Lower leg skin (tissue), 4 donors: Measurements from ENCODE around the gene SERPINC1. TPM values are rescaled to one million over a fixed set of nuclear protein-coding genes. Genes with fewer than 3 reads are reported as not detected.

Experiments
- DNase-seq, 2 donors: peaks; one replicate each; pipeline ENCODE4 v3.0.0-alpha.2; 2019; ENCODE audit warnings: low spot score in 2 of 2
- H3K4me3 ChIP-seq: fragments of 200-600 bp; sonication (generic); 2 replicates; pipeline ENCODE4 v1.5.1; 2017; ENCODE audit warnings: mild to moderate bottlenecking, low read depth; ENCODE audit not compliant: poor library complexity, severe bottlenecking
- POLR2A ChIP-seq, 2 donors: fragments of 450-650 bp; IDR thresholded peaks; one replicate each; pipeline ENCODE4 v1.6.1; 2016 to 2017; ENCODE audit warnings: antibody characterized with exemption in 2 of 2, mild to moderate bottlenecking in 1 of 2, moderate library complexity in 1 of 2
- WGBS, 2 donors: methylation state at CpG; one replicate each; pipeline ENCODE4 v1.1.5; 2018; 5-methylcytosine and 5-hydroxymethylcytosine counted together
- intact Hi-C: fragments of 100-400 bp; cut with DNase I; formaldehyde crosslinking; loops from one replicate; pipeline ENCODE4 v1.15.0; 2023; ENCODE audit warnings: low total_unique reads
- total RNA-seq, 4 donors: library from RNA; depleted of rRNA; stranded (reverse); fragments of >200 nt; gene quantifications; one replicate each; pipeline ENCODE4 v1.1.0, GENCODE V29; 2016
- TF ChIP-seq, protein P1 (sequence below), 3 donors: fragments of 450-650 bp; IDR thresholded peaks; one replicate each; pipeline ENCODE4 v1.5.1; 2016; ENCODE audit warnings: antibody characterized with exemption in 3 of 3, mild to moderate bottlenecking in 3 of 3, moderate library complexity in 2 of 3

The SERPINC1 gene
- total RNA-seq, 4 donors from 2014 or later: not detected

DNA sequence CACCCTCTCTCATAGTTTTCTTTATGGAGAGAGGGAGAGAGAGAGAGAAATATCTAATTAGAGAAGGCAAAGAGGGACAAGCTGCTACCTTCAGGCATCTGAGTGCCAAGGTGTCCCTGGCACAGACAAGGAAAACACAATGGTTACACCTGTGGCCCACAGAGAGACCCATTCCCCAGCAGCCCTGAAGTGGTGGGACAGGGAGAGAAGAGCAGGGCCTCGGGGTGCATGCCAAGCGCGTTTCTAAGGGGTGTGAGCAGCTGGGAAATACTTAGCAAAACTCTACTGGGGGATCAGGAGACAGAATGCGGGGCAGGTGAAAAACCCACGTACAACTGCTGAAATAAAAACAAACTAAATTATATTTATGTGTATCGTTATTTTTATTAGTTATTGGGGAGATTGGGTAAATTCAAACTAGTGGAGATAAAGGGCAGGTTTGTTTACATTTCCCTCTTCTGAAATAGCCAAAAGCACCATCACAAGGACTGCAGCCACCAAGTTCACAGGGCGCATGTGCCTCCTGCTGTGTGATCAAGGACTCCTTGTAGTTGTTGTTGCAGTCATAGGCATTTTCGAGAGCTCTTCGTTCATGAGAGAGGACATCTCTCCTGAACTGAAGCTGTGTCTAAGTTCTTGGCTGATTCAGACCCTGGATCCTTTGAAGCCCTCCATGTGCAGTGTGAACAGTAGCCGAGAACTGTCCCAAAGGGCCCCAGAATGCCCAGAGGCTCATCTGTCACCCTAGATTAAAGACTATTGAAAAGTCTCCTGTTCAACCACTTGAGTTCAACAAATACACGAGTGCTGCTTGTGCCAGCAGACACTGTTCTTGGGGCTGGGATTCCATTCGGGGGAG lies 737 bp upstream of the SERPINC1 start:
- 83 to 86% methylated on average over 12 of the region's 12 CpGs for WGBS, 2 donors
- no peak overlapping the region for H3K4me3 ChIP-seq
- no peak for DNase-seq
- TF ChIP-seq POLR2A (IDR thresholded peaks at IDR 0.05): no peak
- TF ChIP-seq, protein P1, sequence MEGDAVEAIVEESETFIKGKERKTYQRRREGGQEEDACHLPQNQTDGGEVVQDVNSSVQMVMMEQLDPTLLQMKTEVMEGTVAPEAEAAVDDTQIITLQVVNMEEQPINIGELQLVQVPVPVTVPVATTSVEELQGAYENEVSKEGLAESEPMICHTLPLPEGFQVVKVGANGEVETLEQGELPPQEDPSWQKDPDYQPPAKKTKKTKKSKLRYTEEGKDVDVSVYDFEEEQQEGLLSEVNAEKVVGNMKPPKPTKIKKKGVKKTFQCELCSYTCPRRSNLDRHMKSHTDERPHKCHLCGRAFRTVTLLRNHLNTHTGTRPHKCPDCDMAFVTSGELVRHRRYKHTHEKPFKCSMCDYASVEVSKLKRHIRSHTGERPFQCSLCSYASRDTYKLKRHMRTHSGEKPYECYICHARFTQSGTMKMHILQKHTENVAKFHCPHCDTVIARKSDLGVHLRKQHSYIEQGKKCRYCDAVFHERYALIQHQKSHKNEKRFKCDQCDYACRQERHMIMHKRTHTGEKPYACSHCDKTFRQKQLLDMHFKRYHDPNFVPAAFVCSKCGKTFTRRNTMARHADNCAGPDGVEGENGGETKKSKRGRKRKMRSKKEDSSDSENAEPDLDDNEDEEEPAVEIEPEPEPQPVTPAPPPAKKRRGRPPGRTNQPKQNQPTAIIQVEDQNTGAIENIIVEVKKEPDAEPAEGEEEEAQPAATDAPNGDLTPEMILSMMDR (IDR thresholded peaks at IDR 0.05): no peak
- intact Hi-C loops: no loop called here

DNA sequence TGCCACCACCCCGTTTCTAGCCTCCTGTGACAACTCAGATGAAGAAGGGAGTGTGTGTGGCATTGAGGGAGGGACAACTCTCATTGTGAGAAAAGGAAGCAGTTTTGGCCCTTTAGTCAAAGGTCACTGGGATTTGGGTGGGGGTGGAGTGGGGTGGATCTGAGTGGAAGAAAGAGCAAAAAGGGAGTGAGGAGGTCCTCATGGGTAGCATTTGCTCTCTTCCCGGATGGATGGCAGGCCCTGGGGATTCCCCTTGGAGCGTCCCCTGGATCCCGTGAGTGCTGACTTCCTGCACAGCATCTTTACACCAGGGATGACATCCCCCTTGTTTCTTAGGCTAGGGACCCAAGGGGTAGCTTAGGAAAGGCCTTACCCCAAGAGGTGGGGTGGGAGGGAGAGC lies 460 bp downstream of the SERPINC1 start:
- TF ChIP-seq POLR2A (IDR thresholded peaks at IDR 0.05): no peak
- TF ChIP-seq, protein P1 (IDR thresholded peaks at IDR 0.05): no peak
- WGBS, 2 donors: 81 to 83% methylated on average over 4 of the region's 4 CpGs

DNA sequence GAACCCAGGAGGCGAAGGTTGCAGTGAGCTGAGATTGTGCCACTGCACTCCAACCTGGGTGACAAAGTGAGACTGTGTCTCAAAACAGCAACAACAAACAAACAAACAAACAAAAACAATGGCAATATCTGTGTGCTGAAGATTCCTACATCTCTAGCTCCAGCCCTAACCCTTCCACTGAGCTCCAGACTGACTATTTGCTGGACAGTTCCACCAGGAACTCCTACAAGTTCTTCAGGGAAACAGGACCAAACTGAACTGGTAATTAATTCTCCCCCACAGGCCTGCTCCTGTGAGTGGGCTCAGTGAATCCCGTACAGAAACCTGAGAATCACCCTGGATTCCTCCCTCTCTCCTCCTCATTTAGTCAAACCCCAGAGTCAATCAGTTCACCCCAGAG lies 1.5 kb downstream of the SERPINC1 start:
- TF ChIP-seq, protein P1 (IDR thresholded peaks at IDR 0.05): no peak
- no peak for TF ChIP-seq POLR2A (IDR thresholded peaks at IDR 0.05)
- DNase-seq: no peak
- 71 to 86% methylated on average over 2 of the region's 2 CpGs for WGBS, 2 donors
- intact Hi-C loops: no loop called here
- H3K4me3 ChIP-seq: no peak overlapping the region

More for the DNA sequence above, 460 bp downstream of the SERPINC1 start:
- intact Hi-C loops: no loop called here
- no peak overlapping the region for H3K4me3 ChIP-seq
- no peak for DNase-seq

DNA sequence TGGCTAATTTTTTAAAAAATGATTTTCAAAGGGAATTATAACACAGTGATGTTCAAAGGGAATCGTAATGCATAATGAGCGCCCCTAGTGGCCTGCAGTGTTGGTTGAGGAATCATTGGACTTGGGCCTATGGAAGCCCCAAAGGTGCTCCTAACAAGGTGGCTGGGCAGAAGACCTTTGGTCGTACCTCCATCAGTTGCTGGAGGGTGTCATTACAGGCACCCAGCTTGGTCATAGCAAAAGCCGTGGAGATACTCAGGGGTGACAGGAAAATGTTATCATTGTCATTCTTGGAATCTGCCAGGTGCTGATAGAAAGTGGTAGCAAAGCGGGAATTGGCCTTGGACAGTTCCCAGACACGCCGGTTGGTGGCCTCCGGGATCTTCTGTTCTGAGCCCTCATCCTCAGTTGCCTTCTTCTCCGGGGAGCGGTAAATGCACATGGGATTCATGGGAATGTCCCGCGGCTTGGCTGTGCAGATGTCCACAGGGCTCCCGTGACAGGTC lies 2.7 kb downstream of the SERPINC1 start:
- intact Hi-C loops: no loop called here
- DNase-seq: no peak
- TF ChIP-seq, protein P1 (IDR thresholded peaks at IDR 0.05): no peak
- no peak for TF ChIP-seq POLR2A (IDR thresholded peaks at IDR 0.05)
- 86 to 89% methylated on average over 13 of the region's 13 CpGs for WGBS, 2 donors
- no peak overlapping the region for H3K4me3 ChIP-seq

DNA sequence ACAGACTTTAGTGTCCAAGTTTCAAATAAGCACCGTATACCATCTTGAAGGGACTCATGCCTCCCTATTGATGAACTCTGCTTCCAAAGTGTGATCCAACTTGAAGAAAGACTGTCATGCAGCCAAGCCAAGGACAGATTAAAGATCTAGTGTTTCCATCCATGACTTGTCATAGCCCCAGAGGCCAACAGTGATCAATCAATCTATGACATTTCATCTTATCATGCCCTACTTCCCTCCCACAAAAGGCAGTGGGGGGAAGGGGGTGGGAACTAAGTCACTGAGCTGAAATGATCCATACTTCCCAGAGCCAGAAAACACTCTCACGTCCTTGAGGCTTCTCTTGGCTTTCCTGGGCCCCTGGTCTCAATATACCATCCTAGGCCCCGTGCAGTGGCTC lies 4.0 kb downstream of the SERPINC1 start:
- no peak overlapping the region for H3K4me3 ChIP-seq
- TF ChIP-seq, protein P1 (IDR thresholded peaks at IDR 0.05): no peak
- TF ChIP-seq POLR2A (IDR thresholded peaks at IDR 0.05): no peak
- WGBS, 2 donors: 86 to 100% methylated on average over 3 of the region's 3 CpGs
- intact Hi-C loops: no loop called here
- no peak for DNase-seq
